Loucy (cell line): ENCODE results near the gene PLIN1.
A peak's percentile ranks its signal among the peaks of the same experiment; 100 is the strongest.

Source experiments
- H2AFZ ChIP-seq: fragments of 200-600 bp; sonication (generic); 2 replicates; pipeline ENCODE4 v1.6.0; 2016; ENCODE audit warnings: antibody characterized with exemption, mild to moderate bottlenecking, low read length, moderate library complexity
- H3F3A ChIP-seq: fragments of 200-600 bp; 2 replicates; pipeline ENCODE4 v1.6.0; 2016; ENCODE audit warnings: antibody characterized with exemption, low read depth, mild to moderate bottlenecking
- H3K27me3 ChIP-seq: fragments of 200-600 bp; sonication (generic); 2 replicates; pipeline ENCODE4 v1.6.1; 2014; ENCODE audit warnings: low read length, mild to moderate bottlenecking; ENCODE audit not compliant: insufficient read depth, poor library complexity, severe bottlenecking
- H3K36me3 ChIP-seq: fragments of 200-600 bp; sonication (generic); 2 replicates; pipeline ENCODE4 v1.6.1; 2016; ENCODE audit warnings: low read length; ENCODE audit not compliant: insufficient read depth
- H3K4me1 ChIP-seq: fragments of 200-600 bp; sonication (generic); 2 replicates; pipeline ENCODE4 v1.5.1; 2014; ENCODE audit warnings: low read length, mild to moderate bottlenecking; ENCODE audit not compliant: insufficient read depth, poor library complexity, severe bottlenecking
- H3K4me2 ChIP-seq: fragments of 200-600 bp; sonication (generic); 2 replicates; pipeline ENCODE4 v1.6.0; 2014; ENCODE audit warnings: antibody characterized with exemption, low read length, low read depth, mild to moderate bottlenecking; ENCODE audit not compliant: poor library complexity, severe bottlenecking
- H3K4me3 ChIP-seq: fragments of 200-600 bp; sonication (generic); 2 replicates; pipeline ENCODE4 v1.5.1; 2014; ENCODE audit warnings: low read length, mild to moderate bottlenecking, mixed read lengths; ENCODE audit not compliant: poor library complexity, severe bottlenecking
- H3K79me2 ChIP-seq: fragments of 200-600 bp; sonication (generic); 2 replicates; pipeline ENCODE4 v1.6.1; 2014; ENCODE audit warnings: low read length; ENCODE audit not compliant: insufficient read depth
- H3K9ac ChIP-seq: fragments of 200-600 bp; sonication (generic); 2 replicates; pipeline ENCODE4 v1.6.0; 2014; ENCODE audit warnings: mild to moderate bottlenecking, low read depth, low read length, moderate library complexity; ENCODE audit not compliant: poor library complexity, severe bottlenecking
- H3K9me2 ChIP-seq: fragments of 200-600 bp; sonication (generic); replicated peaks from 2 replicates; pipeline ENCODE4 v1.6.1; 2016; ENCODE audit warnings: low read depth, low read length, mixed read lengths
- H3K9me3 ChIP-seq: fragments of 200-600 bp; sonication (generic); 2 replicates; pipeline ENCODE4 v1.6.1; 2014; ENCODE audit warnings: mild to moderate bottlenecking, antibody characterized with exemption, low read length, low read depth; ENCODE audit not compliant: insufficient read depth
- H4K20me1 ChIP-seq: fragments of 200-600 bp; sonication (generic); 2 replicates; pipeline ENCODE4 v1.6.0; 2014; ENCODE audit warnings: antibody characterized with exemption, low read length, mild to moderate bottlenecking; ENCODE audit not compliant: insufficient read depth, poor library complexity, severe bottlenecking
- EZH2phosphoT487 ChIP-seq: fragments of 200-600 bp; IDR thresholded peaks from 2 replicates; pipeline ENCODE4 v1.6.1; 2018; ENCODE audit warnings: antibody characterized with exemption, mild to moderate bottlenecking, moderate library complexity, borderline replicate concordance
- TF ChIP-seq, protein P1 (sequence below): fragments of 200-600 bp; sonication (generic); conservative IDR thresholded peaks from 2 replicates; pipeline ENCODE4 v1.5.1; 2014; ENCODE audit warnings: mild to moderate bottlenecking, antibody characterized with exemption, low read length

PLIN1 gene

GRCh38 chr15:89671687-89672086 is 7.5 kb downstream of the PLIN1 start:
- no peaks in the 10 kb centered on the region for H4K20me1 ChIP-seq
- no peaks in the 10 kb centered on the region for H3K79me2 ChIP-seq
- H3K4me3 ChIP-seq: no peak overlapping the region
- H3K9me2 ChIP-seq: no peaks in the 10 kb centered on the region
- no peaks in the 10 kb centered on the region for H3K27me3 ChIP-seq
- TF ChIP-seq, protein P1, sequence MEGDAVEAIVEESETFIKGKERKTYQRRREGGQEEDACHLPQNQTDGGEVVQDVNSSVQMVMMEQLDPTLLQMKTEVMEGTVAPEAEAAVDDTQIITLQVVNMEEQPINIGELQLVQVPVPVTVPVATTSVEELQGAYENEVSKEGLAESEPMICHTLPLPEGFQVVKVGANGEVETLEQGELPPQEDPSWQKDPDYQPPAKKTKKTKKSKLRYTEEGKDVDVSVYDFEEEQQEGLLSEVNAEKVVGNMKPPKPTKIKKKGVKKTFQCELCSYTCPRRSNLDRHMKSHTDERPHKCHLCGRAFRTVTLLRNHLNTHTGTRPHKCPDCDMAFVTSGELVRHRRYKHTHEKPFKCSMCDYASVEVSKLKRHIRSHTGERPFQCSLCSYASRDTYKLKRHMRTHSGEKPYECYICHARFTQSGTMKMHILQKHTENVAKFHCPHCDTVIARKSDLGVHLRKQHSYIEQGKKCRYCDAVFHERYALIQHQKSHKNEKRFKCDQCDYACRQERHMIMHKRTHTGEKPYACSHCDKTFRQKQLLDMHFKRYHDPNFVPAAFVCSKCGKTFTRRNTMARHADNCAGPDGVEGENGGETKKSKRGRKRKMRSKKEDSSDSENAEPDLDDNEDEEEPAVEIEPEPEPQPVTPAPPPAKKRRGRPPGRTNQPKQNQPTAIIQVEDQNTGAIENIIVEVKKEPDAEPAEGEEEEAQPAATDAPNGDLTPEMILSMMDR: no peak
- no peak for TF ChIP-seq EZH2phosphoT487
- no peaks in the 10 kb centered on the region for H3K36me3 ChIP-seq
- 0 out of 2 replicates have a peak overlapping the region, but pooled peaks have one; percentile 23 for H2AFZ ChIP-seq
- peaks cover 4% of the 10 kb centered on the region for H3K4me1 ChIP-seq
- H3K4me2 ChIP-seq: no peak overlapping the region
- H3K9ac ChIP-seq: no peak overlapping the region
- H3F3A ChIP-seq: no peaks in the 10 kb centered on the region
- no peaks in the 10 kb centered on the region for H3K9me3 ChIP-seq

GRCh38 chr15:89670971-89671560 is 8.1 kb downstream of the PLIN1 start:
- no peak overlapping the region for H3K4me2 ChIP-seq
- H3K9me2 ChIP-seq: no peaks in the 10 kb centered on the region
- no peaks in the 10 kb centered on the region for H3K79me2 ChIP-seq
- H3K9me3 ChIP-seq: no peaks in the 10 kb centered on the region
- H3K4me1 ChIP-seq: peaks cover 4% of the 10 kb centered on the region
- no peak overlapping the region for H3K9ac ChIP-seq
- no peaks in the 10 kb centered on the region for H4K20me1 ChIP-seq
- TF ChIP-seq EZH2phosphoT487: no peak
- TF ChIP-seq, protein P1: no peak
- H2AFZ ChIP-seq: no peak overlapping the region
- H3F3A ChIP-seq: no peaks in the 10 kb centered on the region
- no peak overlapping the region for H3K4me3 ChIP-seq
- no peaks in the 10 kb centered on the region for H3K27me3 ChIP-seq
- H3K36me3 ChIP-seq: no peaks in the 10 kb centered on the region

GRCh38 chr15:89669941-89670340 is 9.2 kb downstream of the PLIN1 start:
- no peaks in the 10 kb centered on the region for H3K9me3 ChIP-seq
- no peak for TF ChIP-seq EZH2phosphoT487
- TF ChIP-seq, protein P1: no peak
- no peaks in the 10 kb centered on the region for H4K20me1 ChIP-seq
- H3K79me2 ChIP-seq: no peaks in the 10 kb centered on the region
- H3K36me3 ChIP-seq: no peaks in the 10 kb centered on the region
- no peak overlapping the region for H3K9ac ChIP-seq
- no peaks in the 10 kb centered on the region for H3F3A ChIP-seq
- no peak overlapping the region for H3K4me3 ChIP-seq
- H3K9me2 ChIP-seq: no peaks in the 10 kb centered on the region
- no peak overlapping the region for H2AFZ ChIP-seq
- peaks cover 4% of the 10 kb centered on the region for H3K4me1 ChIP-seq
- H3K4me2 ChIP-seq: no peak overlapping the region
- H3K27me3 ChIP-seq: no peaks in the 10 kb centered on the region
